NB4 (cell line): ENCODE data around the gene CYP2A7.

Experiments used
- CTCF ChIP-seq: IDR thresholded peaks from one replicate; pipeline ENCODE4 v1.5.1; 2012; ENCODE audit warnings: low read depth, low read length
- MYC ChIP-seq: IDR thresholded peaks from 2 replicates; pipeline ENCODE4 v1.6.1; 2011; ENCODE audit warnings: low read depth, low read length
- POLR2A ChIP-seq: IDR thresholded peaks from 2 replicates; pipeline ENCODE4 v1.6.1; 2011; ENCODE audit warnings: mild to moderate bottlenecking; ENCODE audit not compliant: insufficient read length; ENCODE audit errors: extremely low read depth
- TF ChIP-seq, protein P1 (sequence below): IDR thresholded peaks from 2 replicates; pipeline ENCODE4 v1.6.1; 2011; ENCODE audit warnings: low read depth, low read length

DNA sequence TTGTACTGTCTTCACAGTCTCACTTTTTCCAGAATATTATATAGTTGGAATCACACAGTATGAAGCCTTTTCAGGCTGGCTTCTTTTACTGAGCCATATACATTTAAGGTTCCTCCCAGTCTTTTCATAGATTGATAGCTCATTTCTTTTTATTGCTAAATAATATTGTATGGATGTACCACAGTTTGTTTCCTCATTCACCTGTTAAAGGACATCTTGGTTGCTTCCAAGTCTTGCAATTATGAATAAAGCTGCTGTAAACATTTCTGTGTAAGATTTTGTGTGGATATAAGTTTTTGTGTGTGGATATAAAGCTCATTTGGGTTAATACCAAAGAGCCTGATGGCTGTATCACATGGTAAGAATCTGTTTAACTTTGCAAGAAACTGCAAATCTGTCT, 24.5 kb upstream of the CYP2A7 start:
- TF ChIP-seq CTCF, result no peak
- no peak for TF ChIP-seq POLR2A
- TF ChIP-seq, protein P1, sequence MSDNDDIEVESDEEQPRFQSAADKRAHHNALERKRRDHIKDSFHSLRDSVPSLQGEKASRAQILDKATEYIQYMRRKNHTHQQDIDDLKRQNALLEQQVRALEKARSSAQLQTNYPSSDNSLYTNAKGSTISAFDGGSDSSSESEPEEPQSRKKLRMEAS, result no peak
- no peak for TF ChIP-seq MYC
